ENCODE data around the gene ANKH.

The ANKH gene

GRCh38 chr5:14760548-14761002 is 111.0 kb downstream of the ANKH start:
- no peak for DNase-seq (ENCODE audit: low read depth)

DNA sequence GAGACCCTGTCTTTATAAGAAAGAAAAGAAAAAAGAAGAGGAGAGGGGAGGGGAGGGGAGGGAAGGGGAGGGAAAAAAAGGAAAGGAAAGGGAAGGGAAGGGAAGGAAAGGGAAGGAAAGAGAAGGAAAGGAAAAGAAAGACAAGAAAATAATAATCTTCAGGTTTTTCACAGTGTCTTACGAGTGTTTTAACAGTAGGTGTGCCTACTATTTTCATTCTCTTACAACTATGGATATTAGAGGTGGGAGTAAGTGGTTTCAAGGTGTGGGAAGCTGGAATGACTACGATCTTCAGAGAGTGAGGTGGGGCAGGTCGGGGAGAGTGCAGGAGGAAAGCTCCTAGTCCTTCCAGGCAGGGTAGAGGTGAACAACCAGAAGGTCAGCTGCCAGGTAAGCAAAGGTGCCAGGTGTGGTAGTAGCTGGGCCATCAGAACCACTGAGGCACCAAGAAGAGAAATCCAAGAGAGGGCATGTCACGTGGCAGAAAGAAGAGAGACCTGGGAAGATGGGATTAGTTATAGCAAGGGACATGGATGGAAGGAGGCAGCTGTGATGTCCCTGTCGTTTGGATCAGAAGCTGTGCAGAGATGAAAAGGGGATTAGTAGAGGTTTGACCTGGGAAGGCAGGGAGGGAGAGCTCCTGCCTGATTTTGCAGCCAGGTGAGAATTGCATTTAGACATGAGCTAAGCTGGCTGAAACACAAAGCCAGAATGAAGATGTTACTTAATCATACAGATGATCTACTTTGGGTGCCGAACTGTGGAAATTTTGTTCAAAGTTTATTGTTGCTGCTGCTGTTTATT is 111.6 kb downstream of the ANKH start:
- no peak for DNase-seq (ENCODE audit: low read depth)

DNA sequence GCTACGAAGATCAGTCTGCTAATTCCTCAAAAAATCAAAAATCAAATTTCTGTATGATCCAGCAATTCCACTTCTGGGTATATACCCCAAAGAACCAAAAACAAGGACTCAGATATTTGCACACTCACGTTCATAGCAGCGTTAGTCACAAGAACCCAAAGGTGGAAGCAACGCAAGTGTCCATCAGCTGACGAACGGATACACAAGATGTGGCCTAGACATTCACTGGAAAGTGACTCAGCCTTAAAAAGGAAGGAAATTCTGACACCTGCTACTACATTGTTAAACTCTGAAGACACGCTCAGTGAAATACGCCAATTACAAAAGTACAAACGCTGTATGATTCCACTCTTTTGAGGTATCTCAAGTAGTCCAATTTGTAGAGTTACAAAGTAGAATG is 113.7 kb downstream of the ANKH start:
- no peak for DNase-seq (ENCODE audit: low read depth)

DNA sequence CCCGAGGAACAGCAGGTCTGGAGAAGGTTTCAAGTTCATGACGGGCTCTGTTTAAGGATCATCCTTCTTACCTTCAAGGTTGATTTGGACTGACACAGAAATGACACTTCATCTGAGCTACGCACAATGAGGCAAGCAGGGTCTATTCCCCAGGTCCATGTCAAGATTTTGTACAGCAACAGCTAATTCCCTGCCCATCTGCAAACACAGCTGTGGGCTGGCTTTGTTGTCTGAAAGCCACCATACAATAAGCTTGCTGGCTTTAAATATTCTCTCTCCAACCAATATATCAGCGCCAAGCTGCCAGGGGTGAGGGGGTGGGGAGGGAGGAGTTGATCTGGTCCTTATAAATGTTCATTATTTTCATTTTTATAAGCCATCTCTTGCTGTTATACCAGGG is 115.1 kb downstream of the ANKH start:
- DNase-seq (ENCODE audit: low read depth) = no peak

- DNase-seq (ENCODE audit: low read depth) = no peak
Observed at GRCh38 chr5:14753947-14754346, 117.6 kb downstream of the ANKH start.

DNA sequence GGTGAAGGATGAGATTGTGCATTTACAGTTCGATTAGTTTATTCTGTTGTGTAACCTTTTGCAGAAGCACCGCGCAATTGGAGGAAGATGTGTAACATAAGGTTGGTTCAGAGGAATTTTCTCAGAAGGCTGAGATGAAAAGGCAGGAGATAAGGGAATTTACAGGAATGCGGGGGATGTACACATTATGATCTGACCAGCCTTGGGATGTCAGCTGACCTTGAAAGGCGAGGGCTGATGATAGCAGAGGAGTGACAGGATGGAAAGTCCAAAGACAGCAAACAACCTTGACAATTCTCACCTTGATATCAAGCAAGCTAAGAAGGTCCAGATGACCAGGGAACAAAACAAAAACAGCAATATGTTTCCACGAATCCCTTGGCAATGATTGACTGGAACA is 118.3 kb downstream of the ANKH start:
- DNase-seq (ENCODE audit: low read depth) = no peak

- DNase-seq (ENCODE audit: low read depth) = no peak
Observed at GRCh38 chr5:14752497-14753071, 119.0 kb downstream of the ANKH start.

GRCh38 chr5:14750712-14751111 is 120.9 kb downstream of the ANKH start:
- no peak for DNase-seq (ENCODE audit: low read depth)

- DNase-seq (ENCODE audit: low read depth) = no peak
Observed at GRCh38 chr5:14749579-14750101, 121.9 kb downstream of the ANKH start.

- DNase-seq (ENCODE audit: low read depth) = no peak
Observed at GRCh38 chr5:14748180-14748900, 123.2 kb downstream of the ANKH start.

- DNase-seq (ENCODE audit: low read depth) = peak; percentile 13
Observed at GRCh38 chr5:14745753-14746152, 125.8 kb downstream of the ANKH start.

DNA sequence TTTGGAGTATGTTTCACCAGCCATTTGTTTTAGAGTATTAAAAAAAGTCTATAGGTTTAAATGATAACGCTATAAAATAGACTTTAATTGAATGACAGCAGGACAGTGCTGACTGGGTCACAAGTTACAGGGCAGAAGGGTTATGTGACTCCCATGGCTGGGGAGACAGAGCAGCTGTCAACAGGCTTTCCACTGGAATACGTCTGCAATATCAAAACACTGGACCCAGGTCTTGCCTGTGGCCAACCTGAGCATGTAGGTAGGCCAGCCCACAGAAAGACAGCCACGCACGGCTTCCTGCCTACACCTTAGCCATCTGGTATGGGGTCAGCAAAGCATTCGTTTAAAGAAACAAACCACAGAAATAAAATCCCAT is 126.4 kb downstream of the ANKH start:
- no peak for DNase-seq (ENCODE audit: low read depth)

GRCh38 chr5:14744296-14745187 is 127.0 kb downstream of the ANKH start:
- DNase-seq (ENCODE audit: low read depth) = no peak

GRCh38 chr5:14743601-14744295 is 127.8 kb downstream of the ANKH start:
- no peak for DNase-seq (ENCODE audit: low read depth)

GRCh38 chr5:14742498-14742897 is 129.1 kb downstream of the ANKH start:
- DNase-seq (ENCODE audit: low read depth) = no peak

GRCh38 chr5:14741801-14742440 is 129.7 kb downstream of the ANKH start:
- no peak for DNase-seq (ENCODE audit: low read depth)

GRCh38 chr5:14741131-14741530 is 130.4 kb downstream of the ANKH start:
- no peak for DNase-seq (ENCODE audit: low read depth)

DNA sequence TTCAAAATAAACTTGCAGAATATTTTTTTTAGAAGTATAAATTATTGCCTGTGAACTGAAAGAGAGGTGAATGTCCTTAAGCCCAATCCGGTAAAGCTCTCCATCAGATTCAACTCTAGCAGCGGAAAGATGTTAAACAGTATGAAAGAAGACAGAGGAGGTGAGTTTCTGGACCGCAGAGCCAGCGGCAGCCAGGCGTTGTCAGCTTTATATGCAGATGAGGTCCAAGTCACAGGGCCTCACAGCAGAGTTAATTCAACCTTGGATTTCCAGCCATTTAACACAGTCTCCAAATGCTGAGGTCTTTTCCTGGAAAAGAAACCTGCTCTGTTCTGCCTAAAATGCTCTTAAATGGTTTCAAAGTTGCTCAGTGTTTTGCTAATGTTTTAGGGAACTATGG is 131.6 kb downstream of the ANKH start:
- no peak for DNase-seq (ENCODE audit: low read depth)

- DNase-seq (ENCODE audit: low read depth) = no peak
Observed at GRCh38 chr5:14739538-14739937, 132.0 kb downstream of the ANKH start.

- no peak for DNase-seq (ENCODE audit: low read depth)
Observed at GRCh38 chr5:14738050-14738449, 133.5 kb downstream of the ANKH start.

DNA sequence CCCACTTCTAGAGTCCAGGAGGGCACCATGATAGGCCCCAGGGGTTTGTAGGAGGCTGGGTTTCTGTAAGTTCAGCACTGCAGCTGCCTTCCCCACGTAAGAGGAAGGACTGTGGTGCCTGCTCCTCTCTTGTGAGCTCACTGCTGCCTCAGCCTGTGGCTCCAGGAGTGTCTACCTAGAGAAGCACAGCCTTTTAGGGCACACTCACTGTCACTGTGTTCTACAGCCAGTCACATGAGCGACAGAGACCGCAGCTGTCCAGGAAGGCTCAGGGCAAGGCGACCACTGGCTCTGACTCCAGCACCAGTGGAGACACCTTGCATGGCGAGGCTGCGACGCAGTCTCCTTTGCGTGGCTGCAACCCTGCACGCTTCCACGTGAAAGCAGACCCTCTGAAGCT is 134.3 kb downstream of the ANKH start:
- no peak for DNase-seq (ENCODE audit: low read depth)

All from stimulated activated CD8-positive, alpha-beta memory T cell treated with anti-CD3 and anti-CD28 coated beads, Interleukin-12 subunit alpha, Interleukin-12 subunit beta, amount 100 ng/mL, for 1 hour (primary cell).